ENCODE measurements around the gene SLC6A12. TPM values are rescaled to one million over a fixed set of nuclear protein-coding genes. Genes with fewer than 3 reads are reported as not detected.
A peak's percentile ranks its signal among the peaks of the same experiment; 100 is the strongest.
"Not testable (repeated sequence)": the region's sequence is repeated elsewhere in the genome, so short reads cannot be mapped to it uniquely, and the experiment has no call there.

SLC6A12 gene
- total and polyA plus RNA-seq, 3 experiments from 2014 or later = 0.16 to 0.37 TPM; not detected in 1

- Mint-ChIP-seq H3K27ac (peak overlapping the region in 1 of 8 donors; percentile 89), H3K36me3 (peaks cover 0 to 33% (median 2%) of the 10 kb centered on the region in 3 donors), H3K27me3 (peaks cover 17 to 43% of the 10 kb centered on the region in 2 donors), H3K9me3 (peaks cover 8 to 30% (median 21%) of the 10 kb centered on the region in 5 donors), H3K4me3 (no peak overlapping the region), H3K4me1 (no peaks in the 10 kb centered on the region)
- Histone ChIP-seq H3K4me3 (ENCODE audit: low read length) (no peak overlapping the region), H3K4me1 (ENCODE audit: insufficient read depth, low read length) (no peaks in the 10 kb centered on the region), H3K9me3 (ENCODE audit: low read length) (no peaks in the 10 kb centered on the region), H3K36me3 (ENCODE audit: insufficient read depth, low read length) (no peaks in the 10 kb centered on the region), H3K27ac (ENCODE audit: low read depth, low read length) (no peak overlapping the region), H3K27me3 (ENCODE audit: insufficient read depth, low read length, poor library complexity, severe bottlenecking) (no peaks in the 10 kb centered on the region)
- ChIA-PET POLR2A (no interaction called here), CTCF (no interaction called here)
- DNase-seq = no peak
Observed at GRCh38 chr12:238736-239398, 24.9 kb upstream of the SLC6A12 start.

DNA sequence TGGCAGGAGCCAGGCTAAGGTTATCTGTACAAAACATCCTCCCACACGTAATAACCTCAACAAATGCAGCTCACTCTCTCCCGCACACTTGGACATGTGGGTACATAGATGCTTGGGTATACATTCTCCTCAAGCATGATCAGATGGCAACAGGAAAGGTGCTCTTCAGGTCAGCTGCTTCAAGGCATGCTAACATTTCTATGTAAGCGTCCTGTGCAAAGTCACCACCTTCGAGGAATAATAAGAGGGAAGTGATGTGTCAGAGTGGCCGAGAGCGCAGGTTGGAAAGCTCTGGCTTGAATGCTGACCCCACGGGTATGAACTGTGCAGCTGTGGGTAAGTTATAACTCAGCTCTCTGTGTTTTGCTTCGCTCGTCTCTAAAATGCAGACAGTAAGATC, 24.2 kb upstream of the SLC6A12 start:
- no peaks in the 10 kb centered on the region for H3K27me3 ChIP-seq (ENCODE audit: insufficient read depth, low read length, poor library complexity, severe bottlenecking)
- H3K9me3 ChIP-seq (ENCODE audit: low read length) = no peaks in the 10 kb centered on the region
- Mint-ChIP-seq H3K27me3 (peaks cover 21 to 37% of the 10 kb centered on the region in 2 donors), H3K36me3 (peaks cover 0 to 33% (median 2%) of the 10 kb centered on the region in 3 donors), H3K9me3 (peaks cover 8 to 30% (median 23%) of the 10 kb centered on the region in 5 donors), H3K4me1 (no peaks in the 10 kb centered on the region), H3K27ac (no peak overlapping the region), H3K4me3 (no peak overlapping the region)
- H3K4me3 ChIP-seq (ENCODE audit: low read length) = no peak overlapping the region
- no peaks in the 10 kb centered on the region for H3K4me1 ChIP-seq (ENCODE audit: insufficient read depth, low read length)
- H3K36me3 ChIP-seq (ENCODE audit: insufficient read depth, low read length) = no peaks in the 10 kb centered on the region
- H3K27ac ChIP-seq (ENCODE audit: low read depth, low read length) = no peak overlapping the region
- no peak for DNase-seq
- ChIA-PET CTCF (no interaction called here), POLR2A (no interaction called here)

- no peak overlapping the region for H3K4me3 ChIP-seq (ENCODE audit: low read length)
- no peaks in the 10 kb centered on the region for H3K36me3 ChIP-seq (ENCODE audit: insufficient read depth, low read length)
- H3K27me3 ChIP-seq (ENCODE audit: insufficient read depth, low read length, poor library complexity, severe bottlenecking) = no peaks in the 10 kb centered on the region
- H3K27ac Mint-ChIP-seq = no peak overlapping the region
- H3K4me3 Mint-ChIP-seq = no peak overlapping the region
- H3K4me1 ChIP-seq (ENCODE audit: insufficient read depth, low read length) = no peaks in the 10 kb centered on the region
- ChIA-PET CTCF (no interaction called here), POLR2A (no interaction called here)
- no peak overlapping the region for H3K27ac ChIP-seq (ENCODE audit: low read depth, low read length)
- peaks cover 8 to 30% (median 23%) of the 10 kb centered on the region in 5 donors for H3K9me3 Mint-ChIP-seq
- H3K27me3 Mint-ChIP-seq = peaks cover 19 to 34% of the 10 kb centered on the region in 2 donors
- no peak for DNase-seq
- H3K9me3 ChIP-seq (ENCODE audit: low read length) = no peaks in the 10 kb centered on the region
- no peaks in the 10 kb centered on the region for H3K4me1 Mint-ChIP-seq
- peaks cover 0 to 29% (median 0%) of the 10 kb centered on the region in 3 donors for H3K36me3 Mint-ChIP-seq
Observed at GRCh38 chr12:237026-237815, 23.3 kb upstream of the SLC6A12 start.

GRCh38 chr12:236445-236844, 22.5 kb upstream of the SLC6A12 start:
- H3K27ac Mint-ChIP-seq = no peak overlapping the region
- no peaks in the 10 kb centered on the region for H3K4me1 Mint-ChIP-seq
- Histone ChIP-seq H3K36me3 (ENCODE audit: insufficient read depth, low read length) (no peaks in the 10 kb centered on the region), H3K27me3 (ENCODE audit: insufficient read depth, low read length, poor library complexity, severe bottlenecking) (no peaks in the 10 kb centered on the region), H3K9me3 (ENCODE audit: low read length) (no peaks in the 10 kb centered on the region), H3K27ac (ENCODE audit: low read depth, low read length) (no peak overlapping the region), H3K4me1 (ENCODE audit: insufficient read depth, low read length) (no peaks in the 10 kb centered on the region), H3K4me3 (ENCODE audit: low read length) (no peak overlapping the region)
- ChIA-PET CTCF (no interaction called here), POLR2A (no interaction called here)
- H3K9me3 Mint-ChIP-seq = peaks cover 8 to 30% (median 23%) of the 10 kb centered on the region in 5 donors
- no peak for DNase-seq
- peaks cover 0 to 26% (median 0%) of the 10 kb centered on the region in 3 donors for H3K36me3 Mint-ChIP-seq
- peaks cover 22 to 33% of the 10 kb centered on the region in 2 donors for H3K27me3 Mint-ChIP-seq
- no peak overlapping the region for H3K4me3 Mint-ChIP-seq

GRCh38 chr12:235967-236366, 22.0 kb upstream of the SLC6A12 start:
- CTCF ChIA-PET; DNase-seq; H3K4me1 Mint-ChIP-seq; H3K27me3 ChIP-seq (ENCODE audit: insufficient read depth, low read length, poor library complexity, severe bottlenecking); H3K27ac ChIP-seq (ENCODE audit: low read depth, low read length); H3K4me1 ChIP-seq (ENCODE audit: insufficient read depth, low read length); POLR2A ChIA-PET; H3K4me3 ChIP-seq (ENCODE audit: low read length); H3K36me3 ChIP-seq (ENCODE audit: insufficient read depth, low read length); H3K9me3 ChIP-seq (ENCODE audit: low read length); H3K27ac Mint-ChIP-seq; H3K4me3 Mint-ChIP-seq: not testable (repeated sequence)
- Mint-ChIP-seq H3K9me3 (peaks cover 8 to 30% (median 23%) of the 10 kb centered on the region in 5 donors), H3K27me3 (peaks cover 22 to 33% of the 10 kb centered on the region in 2 donors), H3K36me3 (peaks cover 0 to 26% (median 0%) of the 10 kb centered on the region in 3 donors)

DNA sequence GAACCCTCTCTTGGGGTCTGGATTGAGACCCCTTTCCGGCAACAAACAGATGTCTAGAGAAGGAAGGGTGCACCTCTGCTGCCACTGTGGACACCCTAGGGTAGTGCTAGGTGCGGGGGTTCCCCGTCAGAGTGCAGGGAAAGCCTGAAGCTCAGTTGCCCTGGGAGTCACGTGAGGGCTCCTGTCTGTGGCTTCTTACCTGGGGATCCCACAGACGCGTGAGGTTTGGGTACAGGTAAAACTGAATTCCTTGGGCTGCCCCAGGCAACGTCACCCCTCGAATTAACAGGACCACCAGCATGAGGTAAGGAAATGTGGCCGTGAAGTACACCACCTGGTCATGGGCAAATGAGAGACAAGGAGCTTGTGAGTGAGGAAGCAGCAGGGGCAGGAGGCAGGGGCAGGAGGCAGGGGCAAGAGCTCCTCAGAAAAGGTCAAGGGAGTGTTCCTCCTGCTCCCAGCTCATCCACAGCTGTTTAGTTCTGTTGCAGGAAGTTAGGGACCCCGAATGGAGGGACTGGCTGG, 21.0 kb upstream of the SLC6A12 start:
- no peak overlapping the region for H3K4me3 ChIP-seq (ENCODE audit: low read length)
- H3K36me3 ChIP-seq (ENCODE audit: insufficient read depth, low read length) = no peaks in the 10 kb centered on the region
- no peaks in the 10 kb centered on the region for H3K9me3 ChIP-seq (ENCODE audit: low read length)
- peaks cover 0 to 23% (median 0%) of the 10 kb centered on the region in 3 donors for H3K36me3 Mint-ChIP-seq
- H3K4me1 ChIP-seq (ENCODE audit: insufficient read depth, low read length) = no peaks in the 10 kb centered on the region
- H3K9me3 Mint-ChIP-seq = peaks cover 8 to 30% (median 23%) of the 10 kb centered on the region in 5 donors
- no peak for DNase-seq
- H3K4me3 Mint-ChIP-seq = no peak overlapping the region
- no peak overlapping the region for H3K27ac ChIP-seq (ENCODE audit: low read depth, low read length)
- ChIA-PET CTCF (no interaction called here), POLR2A (interaction anchor here (0.6 kb wide), 1 partner anchor 8 kb away, joined by 5 read pairs; no protein-coding TSS in a partner anchor)
- H3K4me1 Mint-ChIP-seq = no peaks in the 10 kb centered on the region
- H3K27me3 Mint-ChIP-seq = peaks cover 17 to 37% of the 10 kb centered on the region in 2 donors
- H3K27me3 ChIP-seq (ENCODE audit: insufficient read depth, low read length, poor library complexity, severe bottlenecking) = no peaks in the 10 kb centered on the region
- H3K27ac Mint-ChIP-seq = no peak overlapping the region

DNA sequence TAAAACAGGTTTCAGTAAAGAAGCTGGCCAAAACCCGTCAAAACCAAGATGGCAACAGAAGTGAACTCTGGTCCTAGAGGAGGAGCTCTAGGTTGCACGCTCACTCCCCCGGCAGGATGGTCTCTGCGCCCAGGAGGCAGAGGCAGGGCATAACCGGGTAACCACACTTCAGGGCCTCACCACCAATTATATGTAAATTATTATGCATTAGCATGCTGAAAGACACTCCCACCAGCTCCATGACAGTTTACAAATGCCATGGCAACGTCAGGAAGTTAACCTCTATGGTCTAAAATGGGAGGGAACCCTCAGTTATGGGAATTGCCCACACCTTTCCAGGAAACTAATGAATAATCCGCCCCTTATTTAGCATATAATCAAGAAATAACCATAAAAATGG, 20.1 kb upstream of the SLC6A12 start:
- Histone ChIP-seq H3K27me3 (ENCODE audit: insufficient read depth, low read length, poor library complexity, severe bottlenecking) (no peaks in the 10 kb centered on the region), H3K36me3 (ENCODE audit: insufficient read depth, low read length) (no peaks in the 10 kb centered on the region), H3K27ac (ENCODE audit: low read depth, low read length) (no peak overlapping the region), H3K4me3 (ENCODE audit: low read length) (no peak overlapping the region), H3K4me1 (ENCODE audit: insufficient read depth, low read length) (no peaks in the 10 kb centered on the region), H3K9me3 (ENCODE audit: low read length) (no peaks in the 10 kb centered on the region)
- CTCF ChIA-PET = no interaction called here
- no peaks in the 10 kb centered on the region for H3K4me1 Mint-ChIP-seq
- H3K27me3 Mint-ChIP-seq = peaks cover 13 to 37% of the 10 kb centered on the region in 2 donors
- no peak overlapping the region for H3K4me3 Mint-ChIP-seq
- DNase-seq = no peak
- H3K27ac Mint-ChIP-seq = no peak overlapping the region
- POLR2A ChIA-PET = no interaction called here
- peaks cover 8 to 30% (median 20%) of the 10 kb centered on the region in 5 donors for H3K9me3 Mint-ChIP-seq
- peaks cover 0 to 17% (median 0%) of the 10 kb centered on the region in 3 donors for H3K36me3 Mint-ChIP-seq

DNA sequence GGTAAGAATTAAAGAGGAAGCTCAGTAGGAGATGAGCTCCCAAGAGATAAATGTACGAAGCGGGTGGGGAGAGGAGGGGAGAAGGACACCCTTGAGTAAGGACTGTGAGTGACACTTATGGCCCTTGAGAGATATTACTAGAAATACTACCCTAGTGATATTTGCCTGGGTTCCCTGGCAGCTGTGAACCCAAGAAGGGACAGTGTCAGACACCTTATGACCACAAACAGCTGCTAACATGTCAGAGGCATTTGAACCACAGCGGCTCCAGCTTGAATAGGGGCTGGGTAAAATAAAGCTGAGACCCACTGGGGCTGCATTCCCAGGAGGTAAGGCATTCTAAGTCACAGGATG, 19.6 kb upstream of the SLC6A12 start:
- peaks cover 0 to 17% (median 0%) of the 10 kb centered on the region in 3 donors for H3K36me3 Mint-ChIP-seq
- H3K4me1 Mint-ChIP-seq = no peaks in the 10 kb centered on the region
- H3K27ac ChIP-seq (ENCODE audit: low read depth, low read length) = no peak overlapping the region
- no peaks in the 10 kb centered on the region for H3K4me1 ChIP-seq (ENCODE audit: insufficient read depth, low read length)
- peak overlapping the region in 1 of 8 donors; percentile 29 for H3K27ac Mint-ChIP-seq
- no peak overlapping the region for H3K4me3 Mint-ChIP-seq
- no peaks in the 10 kb centered on the region for H3K9me3 ChIP-seq (ENCODE audit: low read length)
- CTCF ChIA-PET = no interaction called here
- peaks cover 14 to 36% of the 10 kb centered on the region in 2 donors for H3K27me3 Mint-ChIP-seq
- H3K27me3 ChIP-seq (ENCODE audit: insufficient read depth, low read length, poor library complexity, severe bottlenecking) = no peaks in the 10 kb centered on the region
- no peaks in the 10 kb centered on the region for H3K36me3 ChIP-seq (ENCODE audit: insufficient read depth, low read length)
- H3K9me3 Mint-ChIP-seq = peaks cover 8 to 30% (median 20%) of the 10 kb centered on the region in 5 donors
- DNase-seq = no peak
- POLR2A ChIA-PET = no interaction called here
- no peak overlapping the region for H3K4me3 ChIP-seq (ENCODE audit: low read length)
